GM19025 (cell line): Measurements from ENCODE around the gene MT1E.
"Not testable (repeated sequence)": the region's sequence is repeated elsewhere in the genome, so short reads cannot be mapped to it uniquely, and the experiment has no call there.

Source experiments
- ATAC-seq: cut with Tn5 transposase; IDR thresholded peaks from one replicate; pipeline ENCODE4 v1.9.1; 2021; ENCODE audit warnings: mild to moderate bottlenecking, low read depth, moderate library complexity; ENCODE audit not compliant: unreplicated experiment

Gene MT1E

GRCh38 chr16:56669005-56669839 is 43.6 kb downstream of the MT1E start, which contains the start of gene MT1H:
Gene MT1H (plus strand): TSS chr16:56669814. CDS start chr16:56669885, 71 bp downstream.
- ATAC-seq = no peak

GRCh38 chr16:56669840-56670619 is 44.4 kb downstream of the MT1E start:
- no peak for ATAC-seq

GRCh38 chr16:56670620-56670934 is 45.0 kb downstream of the MT1E start:
- ATAC-seq = no peak

DNA sequence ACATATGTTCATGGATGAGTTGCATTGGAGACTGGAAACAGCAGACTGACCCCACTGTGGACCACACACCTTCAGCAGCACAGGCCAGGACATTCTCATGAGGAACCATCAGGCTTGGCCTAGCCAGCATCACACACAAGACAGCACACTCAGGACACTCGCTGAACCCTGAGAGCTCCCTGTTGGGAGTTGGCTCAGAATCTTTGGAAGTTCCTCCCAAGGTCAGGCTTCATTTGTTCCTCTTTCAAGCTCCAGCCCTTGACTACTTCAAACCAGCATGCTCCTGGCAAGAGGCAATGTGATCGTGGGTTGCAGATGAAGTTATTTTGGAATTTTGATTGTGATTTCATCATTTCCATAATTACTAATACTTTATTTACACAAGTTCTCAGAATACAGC is 46.1 kb downstream of the MT1E start:
- ATAC-seq = not testable (repeated sequence)

GRCh38 chr16:56672171-56672570 is 46.6 kb downstream of the MT1E start:
- not testable (repeated sequence) for ATAC-seq

DNA sequence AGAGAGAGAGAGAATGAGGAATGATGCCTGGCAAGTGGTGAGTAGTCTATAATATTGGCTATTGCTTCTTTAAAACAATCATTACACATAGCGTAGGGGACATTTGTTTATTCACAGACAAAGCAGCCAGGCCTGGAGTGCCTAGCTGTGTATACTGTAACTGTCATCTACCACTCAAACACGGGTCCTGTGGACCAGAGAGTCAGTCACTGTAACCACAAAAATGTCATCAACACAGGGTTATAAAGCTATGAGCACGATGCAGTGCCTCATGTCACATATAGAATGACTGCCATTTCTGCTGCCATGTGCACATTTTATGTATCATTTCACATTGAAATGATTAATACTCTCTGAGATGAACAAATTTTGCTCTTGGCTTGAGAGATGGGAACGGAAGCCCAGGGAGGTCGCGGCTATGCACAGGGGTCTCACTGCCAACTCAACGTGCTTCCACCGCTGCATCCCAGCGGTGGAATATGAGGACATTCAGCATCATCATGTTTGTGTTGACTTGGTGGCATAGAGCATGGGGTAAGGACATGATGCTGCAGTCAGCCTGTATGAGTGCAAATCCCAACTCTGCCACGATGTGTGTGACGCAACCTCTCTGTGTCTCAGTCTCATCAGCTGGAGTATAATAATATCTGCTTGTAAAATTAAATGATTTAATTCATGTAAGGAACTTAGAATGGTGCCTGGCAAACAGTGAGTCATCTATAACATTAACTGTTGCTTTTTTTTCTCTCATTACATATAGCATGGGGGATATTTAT is 47.4 kb downstream of the MT1E start:
- no peak for ATAC-seq

- ATAC-seq = no peak
These were observed 48.3 kb downstream of the MT1E start for GRCh38 chr16:56673921-56674320.

GRCh38 chr16:56674570-56674969 is 49.0 kb downstream of the MT1E start:
- not testable (repeated sequence) for ATAC-seq

DNA sequence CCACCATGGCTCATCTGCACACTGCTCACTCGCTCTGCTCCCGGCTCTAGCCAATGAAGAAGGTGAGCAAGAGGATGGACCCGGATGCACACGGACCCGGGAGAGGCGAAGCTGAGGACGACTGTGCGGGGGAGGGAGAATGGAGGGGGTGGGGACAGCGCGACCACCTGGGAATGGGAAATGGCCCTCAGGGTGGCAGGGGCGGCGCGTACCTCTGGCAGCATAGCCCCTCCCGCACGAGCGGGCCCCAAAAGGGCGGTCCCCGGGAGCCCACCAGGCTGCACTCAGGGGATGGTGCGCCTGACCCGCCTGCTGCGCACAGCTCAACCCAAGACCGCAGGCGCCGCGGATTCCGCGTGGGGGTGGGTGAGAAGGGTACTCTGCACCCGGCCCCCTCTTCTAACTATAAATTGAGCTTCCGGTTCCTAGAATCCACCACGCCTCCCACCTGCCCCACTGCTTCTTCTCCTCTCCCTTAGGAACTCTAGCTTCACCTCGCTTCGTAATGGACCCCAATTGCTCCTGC is 50.2 kb downstream of the MT1E start:
- no peak for ATAC-seq
